Hypothalamus (tissue), 51 donors: ENCODE results near the gene BTAF1.
"Not testable (repeated sequence)": the region's sequence is repeated elsewhere in the genome, so short reads cannot be mapped to it uniquely, and the experiment has no call there.

Experiments used
- DNase-seq, 51 donors: peaks; one replicate each; lab custom pipeline; 2025; lab: John Stamatoyannopoulos, UW

BTAF1 gene

GRCh38 chr10:91923371-91924211 lies at the start of gene BTAF1:
Gene BTAF1 (plus strand): TSS chr10:91923770. CDS start chr10:91924077, 307 bp downstream.
- peak; percentile 36 to 93 (median 86) for DNase-seq

GRCh38 chr10:91875156-91875555 lies 48.4 kb upstream of the BTAF1 start:
- no peak for DNase-seq

GRCh38 chr10:91875779-91876178 lies 47.8 kb upstream of the BTAF1 start:
- DNase-seq, result no peak

- no peak for DNase-seq
Measured at GRCh38 chr10:91879515-91880170, 43.9 kb upstream of the BTAF1 start.

GRCh38 chr10:91880310-91880709 lies 43.3 kb upstream of the BTAF1 start:
- peak in 1 of 51 donors; percentile 4 for DNase-seq

GRCh38 chr10:91883549-91884444 lies 39.8 kb upstream of the BTAF1 start:
- DNase-seq, result peak in 22 of 51 donors; percentile 9 to 62 (median 22)

GRCh38 chr10:91884536-91884935 lies 39.0 kb upstream of the BTAF1 start:
- no peak for DNase-seq

- DNase-seq, result no peak
Measured at GRCh38 chr10:91885362-91886079, 38.0 kb upstream of the BTAF1 start.

- no peak for DNase-seq
Measured at GRCh38 chr10:91886954-91887271, 36.7 kb upstream of the BTAF1 start.

- DNase-seq, result peak in 43 of 51 donors; percentile 8 to 78 (median 46)
Measured at GRCh38 chr10:91887272-91888076, 36.1 kb upstream of the BTAF1 start.

GRCh38 chr10:91891125-91892001 lies 32.2 kb upstream of the BTAF1 start:
- DNase-seq, result no peak

GRCh38 chr10:91893051-91893450 lies 30.5 kb upstream of the BTAF1 start:
- DNase-seq, result no peak

GRCh38 chr10:91894261-91894685 lies 29.3 kb upstream of the BTAF1 start:
- DNase-seq, result not testable (repeated sequence)

- DNase-seq, result no peak
Measured at GRCh38 chr10:91896212-91896756, 27.3 kb upstream of the BTAF1 start.

- no peak for DNase-seq
Measured at GRCh38 chr10:91897421-91897820, 26.1 kb upstream of the BTAF1 start.

GRCh38 chr10:91901784-91902677 lies 21.5 kb upstream of the BTAF1 start:
- DNase-seq, result peak in 1 of 51 donors; percentile 42

- no peak for DNase-seq
Measured at GRCh38 chr10:91907033-91907594, 16.5 kb upstream of the BTAF1 start.
